HUDEP-2 (cell line): ENCODE data around the gene MED31.
A peak's percentile ranks its signal among the peaks of the same experiment; 100 is the strongest.
"Not testable (repeated sequence)": the region's sequence is repeated elsewhere in the genome, so short reads cannot be mapped to it uniquely, and the experiment has no call there.

ENCODE experiments used
- DNase-seq, 76 experiments: peaks; one replicate each; lab custom pipeline; 2025; ENCODE audit not compliant: unreplicated experiment in 76 of 76; lab: John Stamatoyannopoulos, UW

Gene MED31

GRCh38 chr17:6632530-6632929 is 18.9 kb downstream of the MED31 start:
- DNase-seq = no peak

DNA sequence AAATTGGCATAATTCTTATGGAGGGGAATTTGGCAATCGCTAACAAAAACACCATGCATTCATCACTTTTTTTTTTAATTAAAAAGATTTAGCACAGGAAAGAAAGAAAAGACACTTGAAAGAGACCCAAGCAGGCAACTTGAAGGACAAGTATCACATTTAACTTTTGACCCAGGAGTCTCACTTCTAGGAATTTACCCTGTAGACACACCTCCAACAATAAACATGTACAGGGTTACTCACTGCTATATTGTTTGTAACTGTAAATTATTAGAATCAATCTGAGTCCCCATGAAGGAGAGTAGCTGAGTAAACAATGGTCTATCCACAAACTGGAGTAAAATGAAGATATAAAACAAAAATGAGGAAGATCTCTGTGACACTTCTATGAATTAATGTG is 21.0 kb downstream of the MED31 start:
- DNase-seq = no peak

DNA sequence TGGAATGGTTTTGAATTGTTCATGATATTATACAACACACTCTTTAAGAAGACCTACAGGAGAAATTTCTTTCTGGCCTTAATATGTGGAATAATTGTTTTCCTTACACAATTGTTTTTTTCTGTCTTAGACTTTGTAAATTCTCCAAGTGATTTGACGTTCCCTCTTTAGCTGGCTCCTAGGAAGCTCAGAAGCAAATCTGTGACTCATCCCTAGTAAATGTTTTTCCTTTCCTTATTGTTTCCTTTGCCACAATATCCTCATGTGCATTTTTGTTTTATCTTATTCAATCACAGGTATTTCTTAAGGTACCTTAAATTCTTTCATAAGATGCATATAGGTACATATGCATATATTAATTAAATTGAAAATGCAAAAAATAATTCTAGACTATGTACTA is 24.4 kb downstream of the MED31 start:
- no peak for DNase-seq

GRCh38 chr17:6626616-6627015 is 24.8 kb downstream of the MED31 start:
- no peak for DNase-seq

DNA sequence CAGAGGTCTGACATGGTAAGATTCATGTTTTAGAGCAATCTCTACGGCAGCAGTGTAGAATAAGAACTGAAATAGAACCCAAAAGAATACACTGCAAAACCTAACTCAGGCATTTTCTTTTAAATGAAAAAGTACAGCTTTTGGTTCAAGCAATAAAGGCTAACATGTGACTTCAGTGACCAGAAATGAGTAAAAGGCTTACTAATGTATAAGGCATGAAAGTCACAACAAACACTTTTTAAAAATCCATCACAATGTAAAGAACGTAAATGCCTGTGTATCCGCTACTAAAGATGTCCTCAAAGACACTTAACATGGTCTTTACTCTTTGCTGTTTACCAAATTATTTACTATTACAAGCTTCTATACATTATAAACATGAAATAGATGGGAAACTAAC is 27.5 kb downstream of the MED31 start:
- no peak for DNase-seq

GRCh38 chr17:6611231-6611630 is 40.2 kb downstream of the MED31 start:
- no peak for DNase-seq

DNA sequence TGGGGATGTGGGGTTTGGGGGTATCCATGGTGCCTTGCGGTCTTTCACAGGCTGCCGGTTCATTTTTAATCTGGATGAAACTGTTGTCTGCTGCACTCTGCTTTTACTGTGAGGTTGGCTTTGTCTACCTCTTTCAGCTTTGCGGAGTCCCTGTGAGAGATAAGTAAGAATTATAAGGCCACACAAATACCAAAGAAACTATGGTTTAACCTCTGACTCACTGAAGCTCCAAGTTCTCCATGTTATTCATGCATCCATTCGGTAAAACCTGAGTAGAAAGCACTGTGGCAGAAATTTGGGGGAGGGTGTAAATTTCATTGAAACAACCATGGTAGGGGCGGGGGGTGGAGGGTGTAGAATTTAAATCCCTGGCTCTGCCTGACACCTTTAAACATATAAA is 41.4 kb downstream of the MED31 start:
- DNase-seq = no peak

DNA sequence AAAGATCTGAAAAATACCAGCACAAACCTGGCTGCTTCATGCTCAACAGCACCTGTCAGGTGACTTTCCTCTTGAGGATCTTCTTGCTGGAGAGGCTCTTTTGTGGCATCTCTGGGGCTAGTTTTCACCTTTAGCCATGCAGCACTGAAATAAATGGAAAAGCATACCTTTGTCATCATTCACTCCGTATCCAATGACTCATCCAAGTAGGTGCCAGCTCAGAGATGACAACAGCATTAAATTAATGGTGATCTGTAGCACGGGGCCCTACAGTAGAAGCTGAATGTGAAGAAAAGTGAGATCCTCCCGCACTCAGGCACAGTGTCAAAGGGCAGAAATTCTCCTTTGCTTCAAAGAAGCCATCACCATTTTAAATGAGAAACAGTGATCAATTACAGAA is 43.1 kb downstream of the MED31 start:
- DNase-seq = no peak

DNA sequence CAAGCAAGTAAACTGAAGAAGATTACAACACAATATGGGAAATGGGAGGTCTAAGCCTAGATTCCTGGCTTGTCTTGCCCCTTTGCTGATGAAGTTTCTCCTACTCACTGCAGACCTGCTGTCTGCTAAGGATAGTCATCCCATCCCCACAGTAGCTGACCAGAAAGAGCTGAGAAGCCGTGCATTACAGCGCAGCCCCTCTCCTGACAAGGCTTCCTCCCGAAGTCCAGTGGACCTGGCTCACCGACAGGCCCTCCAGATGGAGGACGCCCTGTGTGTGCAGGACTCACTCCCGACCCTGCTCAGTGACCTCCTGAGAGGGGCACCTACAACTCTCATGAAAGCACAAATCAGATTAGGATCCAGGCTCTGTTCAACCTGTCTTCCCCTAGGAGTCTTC is 46.3 kb downstream of the MED31 start:
- no peak for DNase-seq

DNA sequence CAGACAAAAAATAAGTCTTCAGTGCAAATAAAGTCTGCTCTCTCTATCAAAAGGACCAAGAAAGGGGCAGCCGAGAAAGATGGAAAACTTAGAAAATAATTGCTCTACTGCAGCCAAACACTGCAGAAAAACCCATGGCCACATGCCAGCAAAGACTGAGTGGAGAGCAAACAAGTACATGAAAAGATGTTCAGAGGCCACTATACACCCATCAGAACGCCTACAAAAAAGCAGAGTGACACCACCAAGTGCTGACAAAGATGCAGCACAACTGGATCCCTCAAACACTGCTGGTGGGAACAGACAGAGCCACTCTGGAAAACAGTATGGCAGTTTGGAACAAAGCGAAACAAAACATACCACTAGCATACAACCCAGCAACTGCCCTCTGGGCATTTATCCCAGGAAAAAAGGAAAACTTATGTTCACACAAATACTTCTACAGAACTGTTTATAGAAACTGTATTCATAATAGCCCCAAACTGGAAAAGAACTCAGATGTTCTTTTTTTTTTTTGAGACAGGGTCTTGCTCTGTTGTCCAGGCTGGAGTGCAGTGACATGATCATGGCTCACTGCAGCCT is 47.6 kb downstream of the MED31 start:
- no peak for DNase-seq

- DNase-seq = no peak
These were observed 49.3 kb downstream of the MED31 start for GRCh38 chr17:6602141-6602540.

- peak in 2 of 76 experiments; percentile 2 to 7 for DNase-seq
These were observed 52.0 kb downstream of the MED31 start for GRCh38 chr17:6599364-6599763.

DNA sequence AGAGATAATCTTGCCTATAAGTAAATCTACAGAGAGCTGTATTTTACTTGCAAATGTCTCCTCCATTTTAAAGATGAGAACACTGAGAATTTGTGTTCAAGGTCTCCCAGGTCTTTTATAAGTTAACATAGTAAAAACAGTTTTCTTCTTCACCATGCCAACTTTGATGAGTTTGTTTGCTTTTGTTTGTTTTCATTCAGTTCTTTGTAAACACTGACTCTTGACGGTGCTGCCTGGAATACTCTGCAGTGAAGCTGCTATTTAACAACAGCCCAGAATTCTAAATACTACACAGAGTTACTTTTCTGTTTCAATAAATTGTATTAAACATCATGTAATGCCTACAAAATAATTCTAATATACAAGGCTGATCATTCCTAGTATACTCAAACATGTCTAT is 53.7 kb downstream of the MED31 start:
- no peak for DNase-seq

GRCh38 chr17:6596941-6597340 is 54.5 kb downstream of the MED31 start:
- DNase-seq = no peak

DNA sequence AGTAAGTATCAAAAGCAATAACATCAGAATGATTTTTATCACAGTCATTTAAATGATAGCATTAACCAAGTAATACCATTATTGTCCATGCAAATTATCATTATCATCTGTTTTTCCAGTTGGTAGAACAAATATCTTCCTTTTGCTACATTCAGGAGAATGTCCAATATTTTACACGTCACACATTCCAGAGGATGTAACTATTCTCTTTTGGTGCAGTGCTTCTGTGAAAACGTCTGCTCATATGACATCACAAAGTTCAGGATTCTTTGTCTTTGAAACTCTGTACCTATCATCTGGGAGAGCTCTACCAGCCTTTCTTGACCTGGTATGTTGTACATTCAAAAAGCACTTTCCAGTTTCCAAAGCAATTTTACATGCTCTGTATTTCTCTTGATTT is 54.9 kb downstream of the MED31 start:
- no peak for DNase-seq

- DNase-seq = no peak
These were observed 55.3 kb downstream of the MED31 start for GRCh38 chr17:6596081-6596480.

DNA sequence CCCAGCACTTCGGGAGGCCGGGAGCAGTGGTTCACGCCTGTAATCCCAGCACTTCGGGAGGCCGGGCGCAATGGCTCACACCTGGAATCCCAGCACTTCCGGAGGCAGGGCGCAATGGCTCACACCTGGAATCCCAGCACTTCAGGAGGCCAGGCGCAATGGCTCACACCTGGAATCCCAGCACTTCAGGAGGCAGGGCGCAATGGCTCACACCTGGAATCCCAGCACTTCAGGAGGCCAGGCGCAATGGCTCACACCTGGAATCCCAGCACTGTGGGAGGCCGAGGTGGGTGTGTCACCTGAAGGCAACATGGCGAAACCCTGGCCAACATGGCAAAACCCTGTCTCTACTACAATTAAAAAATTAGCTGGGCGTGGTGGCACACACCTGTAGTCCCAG is 58.0 kb downstream of the MED31 start:
- DNase-seq = not testable (repeated sequence)
